Breast epithelium (tissue), 4 donors: ENCODE measurements around the gene SNTB2. TPM values are rescaled to one million over a fixed set of nuclear protein-coding genes. Genes with fewer than 3 reads are reported as not detected.
A peak's percentile ranks its signal among the peaks of the same experiment; 100 is the strongest.

Experiments
- DNase-seq, 2 donors: peaks; one replicate each; pipeline ENCODE4 v3.0.0-alpha.2; 2019; ENCODE audit warnings: low spot score in 2 of 2
- H3K27ac ChIP-seq, 2 donors: fragments of 200-600 bp; sonication (generic) in 1 of 2; one replicate each; pipeline ENCODE4 v1.5.1; 2016 to 2019; ENCODE audit warnings: mild to moderate bottlenecking in 1 of 2
- H3K27me3 ChIP-seq, 2 donors: fragments of 200-600 bp; sonication (generic) in 1 of 2; one replicate each; pipeline versions ENCODE4 v1.5.1 to v1.6.0; 2017 to 2019; ENCODE audit warnings: control low read depth in 1 of 2, mild to moderate bottlenecking in 1 of 2
- H3K36me3 ChIP-seq: fragments of 200-600 bp; one replicate; pipeline ENCODE4 v1.5.1; 2019
- H3K4me1 ChIP-seq, 2 donors: fragments of 200-600 bp; sonication (generic); one replicate each; pipeline ENCODE4 v1.5.1; 2016 to 2019; ENCODE audit warnings: control low read depth in 1 of 2
- H3K4me3 ChIP-seq, 3 donors: fragments of 200-600 bp; sonication (generic); 1 replicate in 2 of 3; 2 replicates in 1 of 3; pipeline ENCODE4 v1.5.1; 2016 to 2019; ENCODE audit warnings: mild to moderate bottlenecking in 3 of 3, moderate library complexity in 2 of 3
- H3K9me3 ChIP-seq, 2 donors: fragments of 200-600 bp; sonication (generic) in 1 of 2; one replicate each; pipeline ENCODE4 v1.5.1; 2016 to 2019; ENCODE audit warnings: control low read depth in 1 of 2
- CTCF ChIP-seq, 3 donors: fragments of 450-650 bp; IDR thresholded peaks; one replicate each; pipeline ENCODE4 v1.5.1; 2016 to 2017; ENCODE audit warnings: antibody characterized with exemption in 3 of 3, mild to moderate bottlenecking in 3 of 3, moderate library complexity in 3 of 3
- POLR2A ChIP-seq: fragments of 450-650 bp; IDR thresholded peaks from one replicate; pipeline ENCODE4 v1.6.1; 2016; ENCODE audit warnings: antibody characterized with exemption, mild to moderate bottlenecking, moderate library complexity
- POLR2AphosphoS5 ChIP-seq, 3 donors: sonication (generic); formaldehyde crosslinking; IDR thresholded peaks; one replicate each; pipeline ENCODE4 v1.6.1; 2017; ENCODE audit warnings: antibody characterized with exemption in 3 of 3
- intact Hi-C: fragments of 100-400 bp; cut with DNase I; formaldehyde crosslinking; loops from one replicate; pipeline ENCODE4 v1.15.1; 2023; ENCODE audit warnings: low total_unique reads
- total RNA-seq, 3 donors: library from RNA; depleted of rRNA; stranded (reverse); fragments of >200 nt; gene quantifications; one replicate each; pipeline ENCODE4 v1.1.0, GENCODE V29; 2016

Gene SNTB2
- total RNA-seq, 3 donors from 2014 or later: 29.8 to 78.1 (median 36.6) TPM

DNA sequence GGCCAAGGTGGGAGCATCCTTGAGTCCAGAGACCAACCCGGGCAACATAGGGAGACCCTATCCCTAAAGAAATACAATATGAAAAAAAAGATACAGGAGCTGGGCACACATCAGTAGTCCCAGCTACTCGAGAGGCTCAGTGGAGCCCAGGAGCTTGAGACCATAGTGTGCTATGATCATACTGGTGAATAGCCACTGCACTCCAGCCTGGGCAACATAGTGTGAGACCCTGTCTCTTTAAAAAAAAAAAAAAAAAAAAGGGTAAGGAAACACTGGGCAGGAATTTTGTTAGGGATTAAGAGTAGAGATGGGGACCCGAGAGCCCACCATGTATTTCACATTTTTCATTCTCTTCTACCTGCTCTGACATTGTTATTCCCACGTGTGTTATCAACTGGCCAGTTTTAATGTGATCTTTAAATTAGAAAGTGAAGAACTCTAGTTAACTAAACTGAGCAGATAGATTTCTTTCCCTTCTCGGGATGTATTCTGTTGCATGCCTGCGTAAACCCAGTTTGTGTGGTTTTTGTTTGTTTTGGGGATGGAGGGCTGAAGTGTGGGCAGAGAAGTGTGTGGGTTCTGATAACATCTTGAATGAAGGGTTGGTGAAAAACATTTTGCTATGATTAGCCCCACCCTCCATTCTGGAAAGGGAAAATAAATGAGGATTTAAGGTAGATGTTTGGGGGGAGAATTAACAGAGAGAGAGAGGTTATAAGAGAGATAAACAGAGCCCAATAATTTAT is 17.2 kb upstream of the SNTB2 start:
- Histone ChIP-seq H3K27me3 (no peaks in the 10 kb centered on the region), H3K4me1 (no peaks in the 10 kb centered on the region), H3K27ac (peak overlapping the region in 1 of 2 donors; percentile 87), H3K9me3 (no peaks in the 10 kb centered on the region), H3K4me3 (no peak overlapping the region), H3K36me3 (no peaks in the 10 kb centered on the region)
- TF ChIP-seq POLR2A: no peak
- no peak for TF ChIP-seq POLR2AphosphoS5 (IDR thresholded peaks at IDR 0.05)
- no peak for TF ChIP-seq CTCF (IDR thresholded peaks at IDR 0.05)
- intact Hi-C loops: no loop called here
- DNase-seq: no peak

- intact Hi-C loops: no loop called here
- TF ChIP-seq POLR2A (no peak), POLR2AphosphoS5 (IDR thresholded peaks at IDR 0.05) (no peak), CTCF (IDR thresholded peaks at IDR 0.05) (no peak)
- no peaks in the 10 kb centered on the region for H3K36me3 ChIP-seq
- H3K4me3 ChIP-seq: peak overlapping the region in 1 of 3 donors; percentile 20
- no peaks in the 10 kb centered on the region for H3K9me3 ChIP-seq
- H3K27ac ChIP-seq: peak overlapping the region; percentile 87 to 89
- no peak for DNase-seq
- H3K4me1 ChIP-seq: no peaks in the 10 kb centered on the region
- H3K27me3 ChIP-seq: no peaks in the 10 kb centered on the region
These were observed 15.5 kb upstream of the SNTB2 start for GRCh38 chr16:69171325-69172084.

- intact Hi-C loops: no loop called here
- Histone ChIP-seq H3K9me3 (no peaks in the 10 kb centered on the region), H3K36me3 (no peaks in the 10 kb centered on the region), H3K4me3 (no peak overlapping the region), H3K4me1 (peaks cover 0 to 10% of the 10 kb centered on the region in 2 donors), H3K27me3 (no peaks in the 10 kb centered on the region), H3K27ac (peak overlapping the region in 1 of 2 donors; percentile 11)
- TF ChIP-seq CTCF (IDR thresholded peaks at IDR 0.05) (no peak), POLR2AphosphoS5 (IDR thresholded peaks at IDR 0.05) (no peak), POLR2A (no peak)
- DNase-seq: no peak
These were observed 10.7 kb upstream of the SNTB2 start for GRCh38 chr16:69176033-69176800.

- peak overlapping the region in 1 of 2 donors; percentile 78 for H3K27ac ChIP-seq
- H3K4me3 ChIP-seq: no peak overlapping the region
- H3K36me3 ChIP-seq: no peaks in the 10 kb centered on the region
- TF ChIP-seq CTCF (IDR thresholded peaks at IDR 0.05) (no peak), POLR2A (no peak), POLR2AphosphoS5 (IDR thresholded peaks at IDR 0.05) (peak; percentile 61 to 93 (median 77))
- peak; percentile 72 to 89 for DNase-seq
- intact Hi-C loops: no loop called here
- no peaks in the 10 kb centered on the region for H3K27me3 ChIP-seq
- H3K4me1 ChIP-seq: peaks cover 0 to 10% of the 10 kb centered on the region in 2 donors
- no peaks in the 10 kb centered on the region for H3K9me3 ChIP-seq
These were observed 7.5 kb upstream of the SNTB2 start for GRCh38 chr16:69179328-69180010.
